Measurements from ENCODE around the gene B9D2. TPM values are rescaled to one million over a fixed set of nuclear protein-coding genes. Genes with fewer than 3 reads are reported as not detected.
A peak's percentile ranks its signal among the peaks of the same experiment; 100 is the strongest.

B9D2 gene
- total RNA-seq, 1 experiment from 2014 or later = 7.3 TPM

DNA sequence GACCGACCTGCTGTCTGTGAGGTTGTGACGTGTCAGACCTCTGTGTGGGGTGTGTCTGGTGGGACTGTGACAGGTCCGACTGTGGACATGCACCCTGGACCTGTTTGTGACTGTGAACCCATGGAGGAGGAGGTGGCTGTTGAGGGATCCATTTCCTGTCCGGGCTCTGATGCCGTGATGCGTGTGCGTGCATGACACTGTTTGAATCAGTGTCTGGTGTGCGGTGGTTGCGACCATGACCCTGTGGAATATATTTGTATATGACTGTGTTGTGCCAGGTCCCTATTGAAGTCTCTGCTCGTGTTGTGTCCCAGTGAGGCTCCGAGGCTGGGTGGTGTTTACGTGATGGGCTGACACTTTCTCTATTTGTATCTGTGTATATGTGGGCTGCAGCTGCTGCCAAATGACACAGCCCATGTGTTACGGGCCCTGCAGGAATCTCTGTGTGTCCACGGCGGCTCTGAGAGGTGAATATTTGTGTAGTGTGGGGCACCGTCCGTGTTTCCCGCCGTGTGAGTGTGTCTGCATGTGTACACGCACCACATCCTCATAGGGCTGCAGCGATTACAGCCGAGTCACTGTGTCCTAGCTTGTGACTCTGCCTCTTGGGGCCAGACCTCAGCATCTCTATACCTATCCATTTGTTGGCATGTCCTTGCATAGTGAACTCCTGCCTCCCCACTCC, 35.6 kb downstream of the B9D2 start (continued):
- TF ChIP-seq, protein P1, sequence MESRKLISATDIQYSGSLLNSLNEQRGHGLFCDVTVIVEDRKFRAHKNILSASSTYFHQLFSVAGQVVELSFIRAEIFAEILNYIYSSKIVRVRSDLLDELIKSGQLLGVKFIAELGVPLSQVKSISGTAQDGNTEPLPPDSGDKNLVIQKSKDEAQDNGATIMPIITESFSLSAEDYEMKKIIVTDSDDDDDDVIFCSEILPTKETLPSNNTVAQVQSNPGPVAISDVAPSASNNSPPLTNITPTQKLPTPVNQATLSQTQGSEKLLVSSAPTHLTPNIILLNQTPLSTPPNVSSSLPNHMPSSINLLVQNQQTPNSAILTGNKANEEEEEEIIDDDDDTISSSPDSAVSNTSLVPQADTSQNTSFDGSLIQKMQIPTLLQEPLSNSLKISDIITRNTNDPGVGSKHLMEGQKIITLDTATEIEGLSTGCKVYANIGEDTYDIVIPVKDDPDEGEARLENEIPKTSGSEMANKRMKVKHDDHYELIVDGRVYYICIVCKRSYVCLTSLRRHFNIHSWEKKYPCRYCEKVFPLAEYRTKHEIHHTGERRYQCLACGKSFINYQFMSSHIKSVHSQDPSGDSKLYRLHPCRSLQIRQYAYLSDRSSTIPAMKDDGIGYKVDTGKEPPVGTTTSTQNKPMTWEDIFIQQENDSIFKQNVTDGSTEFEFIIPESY (IDR thresholded peaks at IDR 0.05; ENCODE audit: extremely low read depth, insufficient replicate concordance, low read length) = no peak

DNA sequence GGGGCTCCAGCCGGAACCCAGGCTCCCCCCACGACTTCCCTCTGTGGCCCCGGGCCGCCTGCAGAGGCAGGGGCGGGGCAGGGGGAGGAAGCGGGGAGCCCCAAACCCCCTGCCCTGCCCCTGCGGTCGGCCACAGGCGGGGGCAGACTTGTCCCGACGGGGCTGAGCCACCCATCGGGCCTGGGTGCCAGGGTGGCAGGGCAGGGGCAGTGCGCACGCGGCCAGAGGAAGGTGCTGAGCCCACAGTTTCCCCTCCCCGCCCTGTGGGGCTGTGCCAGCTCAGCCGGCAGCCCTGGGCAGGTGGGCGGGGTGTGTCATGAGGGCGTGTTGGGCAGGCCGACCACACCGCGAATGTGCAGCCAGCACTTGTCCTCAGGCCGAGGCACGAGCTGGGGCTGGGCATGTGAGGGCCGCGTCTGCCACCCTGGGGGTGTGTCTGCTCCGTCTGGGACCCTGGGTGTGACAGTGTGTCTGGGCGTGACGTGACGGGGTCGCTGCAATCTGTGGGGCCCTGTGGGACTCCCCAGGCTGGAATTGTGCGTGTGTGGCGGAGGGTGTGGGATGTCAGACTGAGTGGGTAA, 36.3 kb downstream of the B9D2 start:
- BruUV-seq (replicated peaks) = no TSS peak
- peak; percentile 68 for ATAC-seq
- Histone ChIP-seq H3K36me3 (ENCODE audit: control insufficient read depth in 1 of 2, insufficient read depth in 2 of 2, low read length in 2 of 2) (peaks cover 0 to 9% of the 10 kb centered on the region in 2 experiments; a peak in 1 of 4 replicates), H3K27ac (ENCODE audit: low read depth, low read length) (peak overlapping the region; percentile 42; the same call in 1 of the 2 replicates), H3K9me2 (ENCODE audit: insufficient read depth) (no peaks in the 10 kb centered on the region), H3K4me2 (ENCODE audit: low read length) (peak overlapping the region; percentile 47), H3K79me2 (ENCODE audit: insufficient read depth, low read length) (no peaks in the 10 kb centered on the region), H2AFZ (ENCODE audit: low read depth, low read length, poor library complexity, severe bottlenecking) (no peak overlapping the region), H3K4me1 (ENCODE audit: control insufficient read depth in 1 of 2, insufficient read depth in 2 of 2, low read length in 2 of 2) (peaks cover 8 to 29% of the 10 kb centered on the region in 2 experiments; a peak in 3 of 4 replicates), H4K20me1 (ENCODE audit: insufficient read depth) (no peaks in the 10 kb centered on the region), H3K9ac (ENCODE audit: low read length) (peak overlapping the region; percentile 33), H3K9me3 (ENCODE audit: control insufficient read depth in 1 of 2, insufficient read depth in 1 of 2, low read depth in 1 of 2, low read length in 2 of 2) (no peaks in the 10 kb centered on the region), H3K27me3 (ENCODE audit: insufficient read depth, low read length) (no peaks in the 10 kb centered on the region), H3K4me3 (replicated peaks in 1 of 2; ENCODE audit: low read depth in 1 of 2, low read length in 2 of 2) (peak overlapping the region in 1 of 2 experiments; percentile 20; a peak in 1 of 4 replicates)
- intact Hi-C loops (cut with micrococcal nuclease) = no loop called here
- DNase-seq (ENCODE audit: low read depth, low spot score) = no peak
- ChIA-PET POLR2A (no interaction called here), RAD21 (ENCODE audit: low non-redundant PET in 1 of 2, low total read pairs in 2 of 2, uncharacterized antibody in 2 of 2, unreplicated experiment in 2 of 2) (no interaction called here), CTCF (no interaction called here)
- TF ChIP-seq, protein P1 (IDR thresholded peaks at IDR 0.05; ENCODE audit: extremely low read depth, insufficient replicate concordance, low read length) = no peak
- TF ChIP-seq, protein P2, sequence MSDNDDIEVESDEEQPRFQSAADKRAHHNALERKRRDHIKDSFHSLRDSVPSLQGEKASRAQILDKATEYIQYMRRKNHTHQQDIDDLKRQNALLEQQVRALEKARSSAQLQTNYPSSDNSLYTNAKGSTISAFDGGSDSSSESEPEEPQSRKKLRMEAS (IDR thresholded peaks at IDR 0.05) = peak; percentile 39; the same call in 1 of the 2 replicates
